WTC11 (cell line): ENCODE measurements around the gene FSD1. TPM values are rescaled to one million over a fixed set of nuclear protein-coding genes. Genes with fewer than 3 reads are reported as not detected.

Experiments used
- ATAC-seq: fragments of 200-7000 bp; cut with Tn5 transposase; 2 replicates; pipeline ENCODE4 v1.10.0; 2021; ENCODE audit warnings: mild to moderate bottlenecking, moderate library complexity
- CTCF ChIA-PET: fragments of 300-600 bp; sonication (Branson Sonifier 250); formaldehyde crosslinking; loops from one replicate; lab custom pipeline; 2021; ENCODE audit warnings: antibody characterized with exemption; lab: Charles Lee
- POLR2A ChIA-PET: fragments of 350-600 bp; sonication (Branson Sonifier 250); formaldehyde crosslinking; loops from one replicate; lab custom pipeline; 2021; ENCODE audit warnings: antibody characterized with exemption; lab: Charles Lee
- DNase-seq: peaks from one replicate; pipeline ENCODE4 v3.0.0; 2021; ENCODE audit warnings: low spot score
- H3K27ac Mint-ChIP-seq: 2 replicates; pipeline ENCODE4 v1.8.0; 2021; ENCODE audit warnings: mixed read lengths
- H3K27me3 Mint-ChIP-seq: 2 replicates; pipeline ENCODE4 v1.8.0; 2021; ENCODE audit warnings: low read depth, mild to moderate bottlenecking, moderate library complexity, mixed read lengths
- H3K36me3 Mint-ChIP-seq: 2 replicates; pipeline ENCODE4 v1.8.0; 2021; ENCODE audit warnings: mixed read lengths
- H3K4me1 Mint-ChIP-seq: 2 replicates; pipeline ENCODE4 v1.8.0; 2022; ENCODE audit warnings: mixed read lengths
- H3K4me3 Mint-ChIP-seq: 2 replicates; pipeline ENCODE4 v1.8.0; 2021; ENCODE audit warnings: mild to moderate bottlenecking, moderate library complexity, mixed read lengths
- H3K9me3 Mint-ChIP-seq: 2 replicates; pipeline ENCODE4 v1.8.0; 2021; ENCODE audit warnings: mixed read lengths
- ATF1 ChIP-seq: sonication (generic); formaldehyde crosslinking; IDR thresholded peaks from 2 replicates; pipeline ENCODE4 v1.8.1; 2023; ENCODE audit warnings: mild to moderate bottlenecking, moderate library complexity, missing genetic modification reagents
- CREM ChIP-seq: sonication (generic); formaldehyde crosslinking; IDR thresholded peaks from 2 replicates; pipeline ENCODE4 v1.8.1; 2022; ENCODE audit warnings: mild to moderate bottlenecking, missing genetic modification reagents, moderate library complexity
- ETV6 ChIP-seq: sonication (generic); formaldehyde crosslinking; IDR thresholded peaks from 2 replicates; pipeline ENCODE4 v1.8.1; 2022; ENCODE audit warnings: mild to moderate bottlenecking, missing genetic modification reagents
- FOXJ3 ChIP-seq: sonication (generic); formaldehyde crosslinking; IDR thresholded peaks from 2 replicates; pipeline ENCODE4 v1.9.0; 2021; ENCODE audit warnings: missing genetic modification reagents, mild to moderate bottlenecking, borderline replicate concordance
- FOXP1 ChIP-seq: sonication (generic); formaldehyde crosslinking; IDR thresholded peaks from 2 replicates; pipeline ENCODE4 v1.8.0; 2022; ENCODE audit warnings: missing genetic modification reagents, mild to moderate bottlenecking, moderate library complexity, borderline replicate concordance
- GRHL2 ChIP-seq: fragments of 250-450 bp; sonication (Bioruptor Pico); IDR thresholded peaks from 2 replicates; pipeline ENCODE4 v1.8.0; 2022; ENCODE audit warnings: mild to moderate bottlenecking, moderate library complexity; ENCODE audit not compliant: insufficient replicate concordance, severe bottlenecking
- IRF2 ChIP-seq: sonication (generic); formaldehyde crosslinking; IDR thresholded peaks from 2 replicates; pipeline ENCODE4 v1.8.0; 2022; ENCODE audit warnings: low read depth, missing genetic modification reagents, borderline replicate concordance
- JAZF1 ChIP-seq: fragments of 250-450 bp; sonication (Bioruptor Pico); IDR thresholded peaks from 2 replicates; pipeline ENCODE4 v1.9.0; 2021; ENCODE audit warnings: moderate library complexity, mild to moderate bottlenecking, inconsistent platforms
- NR1H2 ChIP-seq: sonication (generic); formaldehyde crosslinking; IDR thresholded peaks from 2 replicates; pipeline ENCODE4 v1.9.0; 2021; ENCODE audit warnings: mild to moderate bottlenecking, moderate library complexity, missing genetic modification reagents
- OVOL2 ChIP-seq: fragments of 250-450 bp; sonication (Bioruptor Pico); IDR thresholded peaks from 2 replicates; pipeline ENCODE4 v1.9.0; 2021; ENCODE audit warnings: mild to moderate bottlenecking, borderline replicate concordance
- RELA ChIP-seq: sonication (generic); formaldehyde crosslinking; IDR thresholded peaks from 2 replicates; pipeline ENCODE4 v1.8.1; 2022; ENCODE audit warnings: missing genetic modification reagents, mild to moderate bottlenecking, borderline replicate concordance
- ZNF138 ChIP-seq: sonication (generic); formaldehyde crosslinking; conservative IDR thresholded peaks from 2 replicates; pipeline ENCODE4 v1.8.1; 2022; ENCODE audit warnings: mild to moderate bottlenecking, moderate library complexity, missing genetic modification reagents
- ZNF263 ChIP-seq: sonication (generic); formaldehyde crosslinking; IDR thresholded peaks from 2 replicates; pipeline ENCODE4 v1.8.1; 2022; ENCODE audit warnings: low read depth, mild to moderate bottlenecking, moderate library complexity, missing genetic modification reagents
- ZNF423 ChIP-seq: fragments of 250-450 bp; sonication (Bioruptor Pico); IDR thresholded peaks from 2 replicates; pipeline ENCODE4 v2.1.2; 2022; ENCODE audit warnings: mild to moderate bottlenecking, moderate library complexity
- total RNA-seq: library from RNA; stranded (reverse); gene quantifications from 3 replicates; pipeline ENCODE4 v1.2.3, GENCODE V29; 2021
- TF ChIP-seq, protein P1 (sequence below): sonication (generic); formaldehyde crosslinking; IDR thresholded peaks from 2 replicates; pipeline ENCODE4 v1.8.0; 2022; ENCODE audit warnings: mild to moderate bottlenecking, missing genetic modification reagents
- TF ChIP-seq, protein P2 (sequence below): fragments of 250-450 bp; sonication (Bioruptor Pico); IDR thresholded peaks from 2 replicates; pipeline ENCODE4 v1.9.0; 2021; ENCODE audit warnings: mild to moderate bottlenecking
- TF ChIP-seq, protein P3 (sequence below): sonication (generic); formaldehyde crosslinking; IDR thresholded peaks from 2 replicates; pipeline ENCODE4 v1.8.0; 2022; ENCODE audit warnings: mild to moderate bottlenecking, missing genetic modification reagents
- TF ChIP-seq, protein P4 (sequence below): sonication (generic); formaldehyde crosslinking; IDR thresholded peaks from 2 replicates; pipeline ENCODE4 v1.8.0; 2022; ENCODE audit warnings: missing genetic modification reagents

The FSD1 gene
- total RNA-seq, 1 experiment from 2014 or later = 61.3 TPM

DNA sequence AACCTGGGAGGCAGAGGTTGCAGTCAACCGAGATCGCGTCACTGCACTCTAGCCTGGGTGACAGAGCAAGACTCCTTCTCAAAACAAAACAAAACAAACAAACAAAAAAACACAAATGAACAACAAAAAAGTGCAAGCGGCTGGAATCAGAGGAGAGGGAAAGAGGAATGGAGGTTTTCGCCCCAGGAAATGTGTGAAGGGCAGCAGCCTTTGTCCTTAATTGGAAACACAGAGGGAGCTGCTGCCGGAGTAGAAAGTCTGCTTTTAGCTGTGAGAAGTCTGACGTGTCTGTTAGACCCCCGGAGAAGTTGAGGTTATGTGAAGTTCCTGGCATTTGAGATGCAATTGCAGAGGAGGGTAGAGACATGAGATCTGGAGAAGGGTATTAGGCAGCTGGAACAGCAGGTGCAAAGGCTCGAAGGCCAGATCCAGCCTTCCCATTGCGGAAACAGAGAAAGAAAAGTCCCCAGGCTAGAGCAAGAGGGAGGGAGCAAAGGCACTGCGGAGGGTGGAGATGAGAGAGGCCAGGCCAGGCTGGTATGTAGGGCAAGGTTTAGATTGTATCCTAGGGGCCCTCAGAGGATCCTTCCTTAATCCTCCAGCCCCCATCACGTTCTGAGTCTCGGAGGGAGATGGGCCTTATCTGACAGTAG lies 2.7 kb upstream of the FSD1 start:
- Mint-ChIP-seq H3K4me1 (peaks cover 17% of the 10 kb centered on the region), H3K9me3 (no peaks in the 10 kb centered on the region), H3K36me3 (peaks cover 6% of the 10 kb centered on the region; the same call in 1 of the 2 replicates)
- CTCF ChIA-PET = interaction anchor here (0.6 to 2.5 kb wide), 3 partner anchors 34 to 161 kb away, joined by 3 to 15 read pairs (median 12); no protein-coding TSS in a partner anchor
- TF ChIP-seq, protein P1, sequence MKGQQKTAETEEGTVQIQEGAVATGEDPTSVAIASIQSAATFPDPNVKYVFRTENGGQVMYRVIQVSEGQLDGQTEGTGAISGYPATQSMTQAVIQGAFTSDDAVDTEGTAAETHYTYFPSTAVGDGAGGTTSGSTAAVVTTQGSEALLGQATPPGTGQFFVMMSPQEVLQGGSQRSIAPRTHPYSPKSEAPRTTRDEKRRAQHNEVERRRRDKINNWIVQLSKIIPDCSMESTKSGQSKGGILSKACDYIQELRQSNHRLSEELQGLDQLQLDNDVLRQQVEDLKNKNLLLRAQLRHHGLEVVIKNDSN = no peak
- TF ChIP-seq GRHL2 (CRISPR knock-in tag) (no peak), FOXJ3 (CRISPR knock-in tag) (no peak), FOXP1 (CRISPR knock-in tag) (no peak), NR1H2 (CRISPR knock-in tag) (no peak), RELA (CRISPR knock-in tag) (no peak), IRF2 (CRISPR knock-in tag) (no peak), ZNF263 (CRISPR knock-in tag) (no peak), OVOL2 (CRISPR knock-in tag) (no peak), ATF1 (CRISPR knock-in tag) (no peak), JAZF1 (CRISPR knock-in tag) (no peak)
- TF ChIP-seq, protein P2, sequence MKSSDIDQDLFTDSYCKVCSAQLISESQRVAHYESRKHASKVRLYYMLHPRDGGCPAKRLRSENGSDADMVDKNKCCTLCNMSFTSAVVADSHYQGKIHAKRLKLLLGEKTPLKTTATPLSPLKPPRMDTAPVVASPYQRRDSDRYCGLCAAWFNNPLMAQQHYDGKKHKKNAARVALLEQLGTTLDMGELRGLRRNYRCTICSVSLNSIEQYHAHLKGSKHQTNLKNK (CRISPR knock-in tag) = no peak
- TF ChIP-seq, protein P3, sequence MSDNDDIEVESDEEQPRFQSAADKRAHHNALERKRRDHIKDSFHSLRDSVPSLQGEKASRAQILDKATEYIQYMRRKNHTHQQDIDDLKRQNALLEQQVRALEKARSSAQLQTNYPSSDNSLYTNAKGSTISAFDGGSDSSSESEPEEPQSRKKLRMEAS (CRISPR knock-in tag) = no peak
- TF ChIP-seq, all 79 proteins: peak for 0
- POLR2A ChIA-PET = interaction anchor here (0.6 kb wide), 1 partner anchor 97 kb away, joined by 3 read pairs; no protein-coding TSS in a partner anchor
- ATAC-seq (no peak), DNase-seq (no peak)
- H3K4me3 Mint-ChIP-seq = no peak overlapping the region
- H3K27ac Mint-ChIP-seq = peak overlapping the region; percentile 1; the same call in 1 of the 2 replicates
- peaks cover 5% of the 10 kb centered on the region for H3K27me3 Mint-ChIP-seq

DNA sequence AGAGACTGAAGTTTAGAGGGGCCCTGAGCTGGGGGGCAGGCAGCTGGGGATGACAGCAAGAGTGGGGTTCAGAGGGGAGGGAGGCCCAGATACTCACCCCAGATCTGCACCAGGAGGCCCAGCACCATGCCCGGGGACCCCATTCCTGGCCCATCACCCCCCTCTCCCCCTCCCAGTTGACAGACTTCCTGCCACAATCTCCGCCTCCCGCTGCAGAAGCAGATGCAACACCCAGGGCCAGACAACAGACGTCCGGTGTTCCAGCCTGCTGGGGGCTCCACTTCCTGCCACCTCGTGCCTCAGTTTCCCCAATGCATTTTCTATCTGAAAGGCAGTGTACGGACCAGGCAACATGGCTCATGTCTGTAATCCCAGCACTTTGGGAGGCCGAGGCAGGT lies 2.2 kb upstream of the FSD1 start, which contains the start of gene TMIGD2:
TSS of gene TMIGD2 (minus strand) at position 147 of the 398 bp plus-strand sequence. CDS start at position 143, 4 bp downstream.
- H3K27me3 Mint-ChIP-seq = peaks cover 5% of the 10 kb centered on the region
- POLR2A ChIA-PET = no interaction called here

More for the DNA sequence above, 2.2 kb upstream of the FSD1 start, which contains the start of gene TMIGD2:
- ATAC-seq = no peak
- H3K36me3 Mint-ChIP-seq = peaks cover 11% of the 10 kb centered on the region; the same call in 1 of the 2 replicates
- peak within 1 kb of the TSS; percentile 1; the same call in 1 of the 2 replicates for H3K27ac Mint-ChIP-seq
- DNase-seq = no peak
- CTCF ChIA-PET = interaction anchor here (2.1 to 2.5 kb wide), 2 partner anchors 35 to 50 kb away, joined by 12 to 15 read pairs; no protein-coding TSS in a partner anchor
- peaks cover 17% of the 10 kb centered on the region for H3K4me1 Mint-ChIP-seq
- no peak within 1 kb of the TSS for H3K4me3 Mint-ChIP-seq
- TF ChIP-seq ZNF138 (CRISPR knock-in tag) (no peak), ZNF423 (CRISPR knock-in tag) (no peak), CREM (no peak), ETV6 (no peak)
- TF ChIP-seq, protein P4, sequence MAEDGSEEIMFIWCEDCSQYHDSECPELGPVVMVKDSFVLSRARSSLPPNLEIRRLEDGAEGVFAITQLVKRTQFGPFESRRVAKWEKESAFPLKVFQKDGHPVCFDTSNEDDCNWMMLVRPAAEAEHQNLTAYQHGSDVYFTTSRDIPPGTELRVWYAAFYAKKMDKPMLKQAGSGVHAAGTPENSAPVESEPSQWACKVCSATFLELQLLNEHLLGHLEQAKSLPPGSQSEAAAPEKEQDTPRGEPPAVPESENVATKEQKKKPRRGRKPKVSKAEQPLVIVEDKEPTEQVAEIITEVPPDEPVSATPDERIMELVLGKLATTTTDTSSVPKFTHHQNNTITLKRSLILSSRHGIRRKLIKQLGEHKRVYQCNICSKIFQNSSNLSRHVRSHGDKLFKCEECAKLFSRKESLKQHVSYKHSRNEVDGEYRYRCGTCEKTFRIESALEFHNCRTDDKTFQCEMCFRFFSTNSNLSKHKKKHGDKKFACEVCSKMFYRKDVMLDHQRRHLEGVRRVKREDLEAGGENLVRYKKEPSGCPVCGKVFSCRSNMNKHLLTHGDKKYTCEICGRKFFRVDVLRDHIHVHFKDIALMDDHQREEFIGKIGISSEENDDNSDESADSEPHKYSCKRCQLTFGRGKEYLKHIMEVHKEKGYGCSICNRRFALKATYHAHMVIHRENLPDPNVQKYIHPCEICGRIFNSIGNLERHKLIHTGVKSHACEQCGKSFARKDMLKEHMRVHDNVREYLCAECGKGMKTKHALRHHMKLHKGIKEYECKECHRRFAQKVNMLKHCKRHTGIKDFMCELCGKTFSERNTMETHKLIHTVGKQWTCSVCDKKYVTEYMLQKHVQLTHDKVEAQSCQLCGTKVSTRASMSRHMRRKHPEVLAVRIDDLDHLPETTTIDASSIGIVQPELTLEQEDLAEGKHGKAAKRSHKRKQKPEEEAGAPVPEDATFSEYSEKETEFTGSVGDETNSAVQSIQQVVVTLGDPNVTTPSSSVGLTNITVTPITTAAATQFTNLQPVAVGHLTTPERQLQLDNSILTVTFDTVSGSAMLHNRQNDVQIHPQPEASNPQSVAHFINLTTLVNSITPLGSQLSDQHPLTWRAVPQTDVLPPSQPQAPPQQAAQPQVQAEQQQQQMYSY (CRISPR knock-in tag) = no peak
- no peaks in the 10 kb centered on the region for H3K9me3 Mint-ChIP-seq
